GM21717 (cell line): ENCODE measurements around the gene STARD5.
A peak's percentile ranks its signal among the peaks of the same experiment; 100 is the strongest.

Experiments
- ATAC-seq: cut with Tn5 transposase; IDR thresholded peaks from one replicate; pipeline ENCODE4 v1.9.1; 2021; ENCODE audit warnings: mild to moderate bottlenecking, moderate library complexity; ENCODE audit not compliant: unreplicated experiment

The STARD5 gene

GRCh38 chr15:81312790-81313543 lies 11.0 kb downstream of the STARD5 start:
- no peak for ATAC-seq

GRCh38 chr15:81311752-81312464 lies 12.0 kb downstream of the STARD5 start:
- ATAC-seq = peak; percentile 65

GRCh38 chr15:81310480-81310879 lies 13.5 kb downstream of the STARD5 start:
- ATAC-seq = no peak

GRCh38 chr15:81309647-81310450 lies 14.1 kb downstream of the STARD5 start:
- ATAC-seq = no peak

- no peak for ATAC-seq
Measured at GRCh38 chr15:81308260-81308659, 15.7 kb downstream of the STARD5 start.

- no peak for ATAC-seq
Measured at GRCh38 chr15:81304226-81304625, 19.7 kb downstream of the STARD5 start.

GRCh38 chr15:81303244-81304225 lies 20.4 kb downstream of the STARD5 start:
- ATAC-seq = no peak

- ATAC-seq = peak; percentile 13
Measured at GRCh38 chr15:81302701-81303109, 21.2 kb downstream of the STARD5 start.

GRCh38 chr15:81301815-81302399 lies 22.0 kb downstream of the STARD5 start:
- peak; percentile 71 for ATAC-seq

- ATAC-seq = no peak
Measured at GRCh38 chr15:81301385-81301784, 22.6 kb downstream of the STARD5 start.

GRCh38 chr15:81299630-81300273 lies 24.2 kb downstream of the STARD5 start:
- no peak for ATAC-seq

- ATAC-seq = no peak
Measured at GRCh38 chr15:81299156-81299555, 24.8 kb downstream of the STARD5 start.

GRCh38 chr15:81298611-81299010 lies 25.3 kb downstream of the STARD5 start:
- ATAC-seq = no peak

GRCh38 chr15:81297603-81298575 lies 26.1 kb downstream of the STARD5 start:
- no peak for ATAC-seq

- ATAC-seq = no peak
Measured at GRCh38 chr15:81297147-81297572, 26.8 kb downstream of the STARD5 start.

GRCh38 chr15:81296673-81297072 lies 27.3 kb downstream of the STARD5 start:
- ATAC-seq = peak; percentile 39

- ATAC-seq = no peak
Measured at GRCh38 chr15:81296186-81296585, 27.8 kb downstream of the STARD5 start.

GRCh38 chr15:81295486-81296121 lies 28.3 kb downstream of the STARD5 start:
- no peak for ATAC-seq
